ENCODE measurements around the gene KCNK16. TPM values are rescaled to one million over a fixed set of nuclear protein-coding genes. Genes with fewer than 3 reads are reported as not detected.
A peak's percentile ranks its signal among the peaks of the same experiment; 100 is the strongest.

Gene KCNK16
- total RNA-seq, 2 experiments from 2014 or later: not detected

DNA sequence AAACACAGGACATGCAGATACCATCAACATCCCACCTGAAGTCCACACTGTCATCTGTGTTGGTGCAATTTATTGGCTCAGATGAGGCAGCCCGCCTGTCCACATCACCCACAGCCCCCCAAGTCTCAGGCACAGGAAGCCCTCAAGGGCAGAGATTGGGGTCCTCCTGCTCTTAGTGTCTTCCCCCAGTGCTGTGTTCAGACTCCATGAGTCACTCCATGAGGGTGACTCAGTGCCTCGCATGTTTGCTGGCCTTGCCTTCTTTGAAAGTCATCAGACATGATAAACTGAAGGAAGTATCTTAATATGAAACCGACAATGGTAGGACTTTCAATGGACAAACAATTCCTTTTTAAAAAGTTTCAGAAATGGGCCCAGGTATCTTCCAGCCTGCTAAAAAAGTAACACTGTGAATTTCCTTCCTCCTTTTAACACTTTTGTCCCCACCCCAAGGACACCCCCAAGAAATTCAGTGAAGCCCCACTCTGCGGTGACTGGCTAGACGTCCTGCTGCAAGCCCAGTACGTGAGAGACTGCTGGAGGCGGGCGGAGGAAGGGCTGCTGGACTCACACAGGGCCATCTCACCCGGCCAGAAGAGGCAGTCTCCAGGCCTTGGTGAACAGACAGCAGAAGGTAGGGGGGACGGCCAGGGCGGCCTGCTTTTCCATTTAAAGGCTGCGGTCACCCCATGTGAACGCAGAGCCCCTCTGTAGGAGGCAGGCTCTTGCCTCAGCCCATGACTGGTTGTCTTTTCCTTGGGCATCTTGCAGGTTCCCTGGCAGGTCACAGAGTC is 43.0 kb upstream of the KCNK16 start:
- CTCF ChIA-PET: interaction anchor here (1.8 kb wide), 1 partner anchor 17 kb away, joined by 6 read pairs; no protein-coding TSS in a partner anchor
- Mint-ChIP-seq H3K4me3 (no peak overlapping the region), H3K36me3 (ENCODE audit: low read depth) (no peaks in the 10 kb centered on the region), H3K9me3 (no peaks in the 10 kb centered on the region), H3K27me3 (peaks cover 2% of the 10 kb centered on the region), H3K27ac (no peak overlapping the region), H3K4me1 (ENCODE audit: low read depth) (peaks cover 3% of the 10 kb centered on the region)
- intact Hi-C loops (cut with micrococcal nuclease): no loop called here
- ATAC-seq (no peak), DNase-seq (no peak)
- TF ChIP-seq, protein P1, sequence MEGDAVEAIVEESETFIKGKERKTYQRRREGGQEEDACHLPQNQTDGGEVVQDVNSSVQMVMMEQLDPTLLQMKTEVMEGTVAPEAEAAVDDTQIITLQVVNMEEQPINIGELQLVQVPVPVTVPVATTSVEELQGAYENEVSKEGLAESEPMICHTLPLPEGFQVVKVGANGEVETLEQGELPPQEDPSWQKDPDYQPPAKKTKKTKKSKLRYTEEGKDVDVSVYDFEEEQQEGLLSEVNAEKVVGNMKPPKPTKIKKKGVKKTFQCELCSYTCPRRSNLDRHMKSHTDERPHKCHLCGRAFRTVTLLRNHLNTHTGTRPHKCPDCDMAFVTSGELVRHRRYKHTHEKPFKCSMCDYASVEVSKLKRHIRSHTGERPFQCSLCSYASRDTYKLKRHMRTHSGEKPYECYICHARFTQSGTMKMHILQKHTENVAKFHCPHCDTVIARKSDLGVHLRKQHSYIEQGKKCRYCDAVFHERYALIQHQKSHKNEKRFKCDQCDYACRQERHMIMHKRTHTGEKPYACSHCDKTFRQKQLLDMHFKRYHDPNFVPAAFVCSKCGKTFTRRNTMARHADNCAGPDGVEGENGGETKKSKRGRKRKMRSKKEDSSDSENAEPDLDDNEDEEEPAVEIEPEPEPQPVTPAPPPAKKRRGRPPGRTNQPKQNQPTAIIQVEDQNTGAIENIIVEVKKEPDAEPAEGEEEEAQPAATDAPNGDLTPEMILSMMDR (IDR thresholded peaks at IDR 0.05): no peak
- POLR2A ChIA-PET: no interaction called here

DNA sequence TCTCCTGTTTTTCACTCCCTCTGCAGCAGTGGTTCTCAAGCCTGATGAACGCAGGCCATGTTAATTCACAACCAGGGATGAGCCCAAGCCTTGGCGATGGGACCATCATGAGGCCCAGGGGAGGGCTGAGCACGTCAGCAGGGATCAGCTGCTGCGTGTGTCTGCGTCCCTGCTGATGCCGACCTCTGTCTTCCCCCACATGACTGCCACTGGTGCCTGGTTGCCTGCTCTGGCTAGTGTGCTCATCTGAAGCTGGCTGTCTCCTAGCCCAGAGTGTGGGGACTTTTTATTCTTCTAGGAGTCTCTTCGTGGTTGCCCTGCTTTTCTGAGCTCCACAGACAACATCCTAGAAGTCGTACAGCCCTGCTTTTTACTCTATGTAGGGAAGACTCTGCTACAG is 40.8 kb upstream of the KCNK16 start:
- H3K4me3 Mint-ChIP-seq: no peak overlapping the region
- intact Hi-C loops (cut with micrococcal nuclease): no loop called here
- H3K27me3 Mint-ChIP-seq: peaks cover 2% of the 10 kb centered on the region
- no peak for ATAC-seq
- no peak overlapping the region for H3K27ac Mint-ChIP-seq
- ChIA-PET CTCF (interaction anchor here (1.0 to 1.8 kb wide), 3 partner anchors 12 to 30 kb away, joined by 3 to 6 read pairs (median 5); no protein-coding TSS in a partner anchor), POLR2A (no interaction called here)
- no peaks in the 10 kb centered on the region for H3K36me3 Mint-ChIP-seq (ENCODE audit: low read depth)
- H3K4me1 Mint-ChIP-seq (ENCODE audit: low read depth): peaks cover 3% of the 10 kb centered on the region
- no peak for DNase-seq
- TF ChIP-seq, protein P1 (IDR thresholded peaks at IDR 0.05): no peak
- H3K9me3 Mint-ChIP-seq: no peaks in the 10 kb centered on the region

DNA sequence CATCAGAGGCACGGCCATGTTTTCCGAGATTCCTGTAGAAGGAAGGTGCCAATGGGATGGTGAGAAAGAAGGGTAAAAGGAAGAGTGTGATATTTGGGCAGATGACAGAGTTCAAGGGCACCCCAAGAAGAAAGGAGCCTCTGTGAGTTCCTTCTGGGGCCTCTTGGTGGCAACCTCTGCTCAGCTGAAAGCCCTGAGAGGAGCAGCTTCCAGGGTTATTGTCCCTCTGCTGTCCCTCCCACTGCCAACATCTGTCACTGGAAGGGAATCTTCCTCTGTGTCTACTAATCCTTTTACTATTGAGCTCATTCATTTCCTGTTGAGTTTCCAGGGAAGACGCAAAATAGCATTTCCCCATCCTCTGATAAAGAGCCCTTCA is 40.0 kb upstream of the KCNK16 start:
- ChIA-PET CTCF (interaction anchor here (0.7 to 2.0 kb wide), 12 partner anchors 8 to 945 kb away, joined by 3 to 10 read pairs (median 3); no protein-coding TSS in a partner anchor), POLR2A (interaction anchor here (0.6 kb wide), 1 partner anchor 41 kb away, joined by 3 read pairs; no protein-coding TSS in a partner anchor)
- Mint-ChIP-seq H3K4me1 (ENCODE audit: low read depth) (peaks cover 3% of the 10 kb centered on the region), H3K27me3 (peaks cover 2% of the 10 kb centered on the region), H3K9me3 (no peaks in the 10 kb centered on the region), H3K27ac (no peak overlapping the region), H3K4me3 (no peak overlapping the region), H3K36me3 (ENCODE audit: low read depth) (no peaks in the 10 kb centered on the region)
- ATAC-seq (no peak), DNase-seq (no peak)
- intact Hi-C loops (cut with micrococcal nuclease): no loop called here
- TF ChIP-seq, protein P1 (IDR thresholded peaks at IDR 0.05): no peak

DNA sequence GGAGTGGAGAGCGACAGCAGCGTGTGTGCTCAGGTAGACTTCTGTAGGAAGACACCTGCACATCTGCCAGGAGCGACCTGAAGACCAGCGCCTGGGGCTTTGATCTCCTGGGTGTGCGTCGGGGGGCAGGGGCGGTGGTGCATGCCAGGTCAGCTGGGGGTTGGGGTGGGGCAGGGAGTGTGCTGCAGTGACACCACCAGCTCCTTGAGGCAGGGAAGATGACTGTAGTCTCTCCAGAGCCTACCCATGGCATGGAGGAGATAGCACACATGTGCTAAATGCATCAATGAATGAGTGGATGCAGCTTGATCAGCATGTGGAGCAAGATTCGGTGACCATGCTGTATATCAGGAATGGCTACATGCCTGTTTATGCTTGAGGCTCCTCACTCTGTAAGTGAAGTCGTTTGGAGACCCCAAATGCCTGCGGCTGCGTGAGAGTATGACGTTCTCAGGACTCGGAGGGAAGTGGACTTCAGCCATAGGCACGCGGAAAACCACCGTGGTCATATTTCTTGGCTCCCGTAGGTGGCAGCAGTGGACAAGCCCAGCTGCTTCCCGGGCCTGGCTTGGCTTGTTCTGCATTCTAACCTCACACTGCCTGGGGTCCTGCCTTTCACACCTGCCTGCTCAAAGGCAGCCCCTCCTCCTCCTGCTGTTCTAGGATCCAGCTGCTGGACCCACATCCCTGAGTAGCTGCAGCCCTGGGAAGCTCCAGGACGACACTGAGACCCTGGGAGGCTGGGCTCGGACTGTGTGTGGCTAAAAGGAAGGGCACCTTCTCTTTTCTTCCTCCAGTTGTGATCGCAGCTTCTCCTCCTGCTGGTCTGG is 39.4 kb upstream of the KCNK16 start:
- ATAC-seq (peak; percentile 77), DNase-seq (peak; percentile 61)
- Mint-ChIP-seq H3K4me3 (no peak overlapping the region), H3K4me1 (ENCODE audit: low read depth) (peaks cover 3% of the 10 kb centered on the region), H3K27me3 (peaks cover 2% of the 10 kb centered on the region), H3K36me3 (ENCODE audit: low read depth) (no peaks in the 10 kb centered on the region), H3K27ac (no peak overlapping the region), H3K9me3 (no peaks in the 10 kb centered on the region)
- CTCF ChIA-PET: interaction anchor here (0.7 to 2.0 kb wide), 12 partner anchors 9 to 945 kb away, joined by 3 to 10 read pairs (median 3); no protein-coding TSS in a partner anchor
- TF ChIP-seq, protein P1 (IDR thresholded peaks at IDR 0.05): peak; percentile 85
- POLR2A ChIA-PET: interaction anchor here (0.6 kb wide), 2 partner anchors 41 to 1237 kb away, joined by 3 read pairs; no protein-coding TSS in a partner anchor
- intact Hi-C loops (cut with micrococcal nuclease): no loop called here
